HTR-8/SVneo (cell line): ENCODE data around the gene SLC29A2.
A peak's percentile ranks its signal among the peaks of the same experiment; 100 is the strongest.
"Not testable (repeated sequence)": the region's sequence is repeated elsewhere in the genome, so short reads cannot be mapped to it uniquely, and the experiment has no call there.

Experiments used
- DNase-seq: peaks from one replicate; pipeline ENCODE4 v3.0.0; 2011; ENCODE audit warnings: low spot score, mixed read lengths; ENCODE audit not compliant: insufficient read length
- FAIRE-seq: peaks from 2 replicates; lab custom pipeline; 2011; peaks lifted over from hg19 to GRCh38; lab: Jason Lieb, UNC

The SLC29A2 gene

GRCh38 chr11:66388780-66389386 is 17.3 kb upstream of the SLC29A2 start:
- DNase-seq (peak; percentile 90), FAIRE-seq (peak; percentile 57)

GRCh38 chr11:66386171-66387069 is 14.9 kb upstream of the SLC29A2 start:
- peak; percentile 90 for DNase-seq
- peak; percentile 86 for FAIRE-seq

GRCh38 chr11:66384316-66384715 is 12.8 kb upstream of the SLC29A2 start:
- not testable (repeated sequence) for FAIRE-seq, DNase-seq

- peak; percentile 95 for FAIRE-seq
- DNase-seq, result not testable (repeated sequence)
Observed at GRCh38 chr11:66380264-66380663, 8.7 kb upstream of the SLC29A2 start.

GRCh38 chr11:66373690-66374287 is 2.2 kb upstream of the SLC29A2 start:
- DNase-seq, FAIRE-seq: not testable (repeated sequence)

- FAIRE-seq, result peak; percentile 48
- DNase-seq, result no peak
Observed at GRCh38 chr11:66373265-66373664, 1.7 kb upstream of the SLC29A2 start.

GRCh38 chr11:66369073-66369894 is 2.3 kb downstream of the SLC29A2 start:
- DNase-seq, result no peak
- peak; percentile 80 for FAIRE-seq

GRCh38 chr11:66368484-66368883 is 3.1 kb downstream of the SLC29A2 start:
- no peak for DNase-seq
- FAIRE-seq, result peak; percentile 60

- no peak for DNase-seq
- FAIRE-seq, result peak; percentile 72
Observed at GRCh38 chr11:66367561-66368312, 3.8 kb downstream of the SLC29A2 start.

GRCh38 chr11:66366844-66367477 is 4.6 kb downstream of the SLC29A2 start:
- no peak for DNase-seq
- FAIRE-seq, result peak; percentile 90

GRCh38 chr11:66365711-66366619 is 5.6 kb downstream of the SLC29A2 start:
- FAIRE-seq, result peak; percentile 84
- DNase-seq, result no peak

GRCh38 chr11:66365166-66365565 is 6.4 kb downstream of the SLC29A2 start:
- no peak for FAIRE-seq
- DNase-seq, result no peak

- peak; percentile 64 for DNase-seq
- FAIRE-seq, result peak; percentile 86
Observed at GRCh38 chr11:66363805-66364535, 7.6 kb downstream of the SLC29A2 start.

- DNase-seq (no peak), FAIRE-seq (no peak)
Observed at GRCh38 chr11:66363187-66363601, 8.4 kb downstream of the SLC29A2 start.

GRCh38 chr11:66362481-66363147 is 8.9 kb downstream of the SLC29A2 start:
- DNase-seq (no peak), FAIRE-seq (peak; percentile 52)

GRCh38 chr11:66361502-66361941 is 10.0 kb downstream of the SLC29A2 start:
- no peak for DNase-seq
- FAIRE-seq, result no peak
